Heart left ventricle (tissue), 13 donors: ENCODE results near the gene RGP1.

ENCODE experiments used
- CTCF ChIP-seq, 12 donors: fragments of 200-600 bp; sonication (generic) in 4 of 12; IDR thresholded peaks; one replicate each; pipeline versions ENCODE4 v1.5.0 to v1.8.0; 2018 to 2022; ENCODE audit warnings: antibody characterized with exemption in 12 of 12, mild to moderate bottlenecking in 5 of 12
- POLR2A ChIP-seq, 2 donors: fragments of 450-650 bp; IDR thresholded peaks; one replicate each; pipeline ENCODE4 v1.6.1; 2017; ENCODE audit warnings: antibody characterized with exemption in 2 of 2, mild to moderate bottlenecking in 2 of 2, moderate library complexity in 2 of 2
- donor health status: ischemic (EF 13 %, LVEDD 7.1; RV severe dilation, severe dysfunction).
- donor health status: DM: no; HTN: yes; CAD: no.
- donor health status: DM: no; HTN: no; CAD: no.
- donor health status: ischemic (EF 25% LVEDD 6.9; RV normal size, moderate dysfunction).
- donor health status: ischemic (EF 25% LVEDD 5.7; RV mildly dilated, moderate dysfunction).
- donor health status: ischemic (EF 35%, LVEDD 5.7; RV mildly dilated, moderate dysfunction).
- donor health status: nonischemic (EF 11% LVEDD 7.7; RV severe dilation, severe dysfunction).
- donor health status: DM: yes; HTN: yes; CAD: no.
- donor health status: PGD.
- donor health status: ischemic (EF 29% LVEDD 5.4; RV normal size, mild dysfunction).
- donor health status: nonischemic (EF 23%, LVEDD 6.1; RV moderate dilation, normal function).

- TF ChIP-seq CTCF (IDR thresholded peaks at IDR 0.05) (no peak), POLR2A (IDR thresholded peaks at IDR 0.05) (no peak)
These were observed 43.7 kb downstream of the RGP1 start for GRCh38 chr9:35792826-35793225.
